ENCODE measurements around the gene PICK1. TPM values are rescaled to one million over a fixed set of nuclear protein-coding genes. Genes with fewer than 3 reads are reported as not detected.
"Not testable (repeated sequence)": the region's sequence is repeated elsewhere in the genome, so short reads cannot be mapped to it uniquely, and the experiment has no call there.

Gene PICK1
- total and polyA plus RNA-seq, 2 of the 4 experiments (the other 2 are of a cell fraction) = 16.5 to 21.0 TPM

DNA sequence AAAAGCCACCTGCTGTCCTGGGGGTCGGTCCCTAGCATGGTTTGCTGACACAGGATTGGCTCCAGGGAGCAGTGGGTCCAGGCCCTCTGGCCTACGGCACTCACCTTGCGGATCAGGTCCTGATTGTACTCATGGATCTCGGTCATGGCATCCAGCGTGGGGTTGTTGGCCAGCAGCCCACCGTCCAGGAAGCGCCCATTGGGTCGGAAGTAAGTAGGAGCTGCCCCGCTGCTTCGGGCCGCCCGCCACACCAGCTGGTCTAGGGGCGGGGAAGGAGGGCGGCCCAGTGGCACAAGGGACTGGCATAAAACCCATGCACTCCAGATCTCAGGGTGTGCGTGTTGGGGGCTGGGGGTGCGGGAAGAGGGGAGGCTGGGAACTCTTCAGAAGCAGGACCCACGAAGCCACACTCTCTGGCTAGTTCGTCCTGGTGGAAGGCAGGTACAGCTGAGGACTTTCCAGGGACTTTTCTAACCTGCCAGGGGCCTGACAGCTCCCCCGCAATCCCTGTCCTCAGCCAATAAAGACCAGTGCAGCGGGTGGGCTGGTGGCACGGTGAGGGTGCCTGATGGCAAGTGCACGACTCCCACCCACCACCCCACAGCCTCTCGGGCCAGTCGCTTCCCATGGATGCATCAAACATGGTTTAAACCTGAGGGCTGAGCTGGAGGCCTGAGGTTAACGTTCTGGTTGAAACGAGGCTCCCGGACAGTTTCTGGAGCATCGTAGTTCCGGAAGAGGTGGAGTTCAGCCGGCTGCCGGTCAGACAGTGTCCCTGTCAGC is 58.4 kb downstream of the PICK1 start (continued):
- TF ChIP-seq, protein P1, sequence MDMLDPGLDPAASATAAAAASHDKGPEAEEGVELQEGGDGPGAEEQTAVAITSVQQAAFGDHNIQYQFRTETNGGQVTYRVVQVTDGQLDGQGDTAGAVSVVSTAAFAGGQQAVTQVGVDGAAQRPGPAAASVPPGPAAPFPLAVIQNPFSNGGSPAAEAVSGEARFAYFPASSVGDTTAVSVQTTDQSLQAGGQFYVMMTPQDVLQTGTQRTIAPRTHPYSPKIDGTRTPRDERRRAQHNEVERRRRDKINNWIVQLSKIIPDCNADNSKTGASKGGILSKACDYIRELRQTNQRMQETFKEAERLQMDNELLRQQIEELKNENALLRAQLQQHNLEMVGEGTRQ (IDR thresholded peaks at IDR 0.05; ENCODE audit: low read depth, low read length) = no peak

- BruUV-seq (replicated peaks); H2AK5ac ChIP-seq (ENCODE audit: low read depth, low read length); H3K27ac ChIP-seq (ENCODE audit: insufficient read depth, low read length); H3K27me3 ChIP-seq (ENCODE audit: control insufficient read depth, insufficient read depth, low read length); ATAC-seq (ENCODE audit: low read depth); DNase-seq; H3K9me1 ChIP-seq (ENCODE audit: insufficient read depth, low read length); H2BK15ac ChIP-seq (ENCODE audit: low read depth, low read length); H2BK20ac ChIP-seq (ENCODE audit: low read depth, low read length); in situ Hi-C loops (cut with MboI; ENCODE audit: low sequenced_read_pairs); H3K4me2 ChIP-seq (ENCODE audit: low read depth, low read length); H2BK5ac ChIP-seq (ENCODE audit: low read depth, low read length, poor library complexity, severe bottlenecking); CTCF ChIA-PET; H3K4ac ChIP-seq (ENCODE audit: low read depth, low read length); H3K79me1 ChIP-seq (ENCODE audit: low read depth in 1 of 2, low read length in 2 of 2); H2AFZ ChIP-seq (replicated peaks; ENCODE audit: low read length, poor library complexity); H4K5ac ChIP-seq (ENCODE audit: low read depth, low read length); H4K91ac ChIP-seq (ENCODE audit: insufficient read depth, low read depth, low read length); H3K36me3 ChIP-seq (ENCODE audit: control insufficient read depth, insufficient read depth, low read length); H2BK120ac ChIP-seq (ENCODE audit: low read depth, low read length); H3K4me3 ChIP-seq (ENCODE audit: insufficient read depth, low read depth, low read length); H2AK9ac ChIP-seq (replicated peaks; ENCODE audit: low read depth, low read length, poor library complexity); H3K18ac ChIP-seq (ENCODE audit: low read depth, low read length); H3K56ac ChIP-seq (ENCODE audit: extremely low read depth, insufficient read depth, low read length); dilution Hi-C loops (cut with HindIII; ENCODE audit: low sequenced_read_pairs, unreplicated experiment); H3K9ac ChIP-seq (ENCODE audit: low read depth, low read length); intact Hi-C loops (cut with micrococcal nuclease); POLR2A ChIA-PET (ENCODE audit: unreplicated experiment); H3K9me3 ChIP-seq (ENCODE audit: control insufficient read depth, insufficient read depth, low read length); H3K14ac ChIP-seq (replicated peaks; ENCODE audit: low read depth, low read length); H3K23ac ChIP-seq (ENCODE audit: low read depth, low read length); H3K4me1 ChIP-seq (ENCODE audit: control insufficient read depth, insufficient read depth, low read length); H4K20me1 ChIP-seq (ENCODE audit: insufficient read depth, low read length); H4K8ac ChIP-seq (ENCODE audit: low read depth in 2 of 2, low read length in 2 of 2): not testable (repeated sequence)
- 94% methylated on average over 3 of the region's 10 CpGs; no CpG with 5 or more reads in 1 of the 2 experiments for WGBS, 2 experiments (ENCODE audit: extremely low coverage in 2 of 2, insufficient read length in 1 of 2)
Measured at GRCh38 chr22:38117556-38117955, 60.4 kb downstream of the PICK1 start.

Measured in IMR-90 (cell line).